HFF-Myc (cell line): ENCODE data around the gene DCHS2.

Experiments
- DNase-seq: peaks from one replicate; pipeline ENCODE4 v3.0.0-alpha.2; 2011; ENCODE audit warnings: low read depth; ENCODE audit errors: extremely low read depth
- H3K4me3 ChIP-seq: replicated peaks from 2 replicates; pipeline ENCODE4 v1.5.1; 2011; ENCODE audit warnings: low read depth, mild to moderate bottlenecking, control low read depth, low read length
- CTCF ChIP-seq: IDR thresholded peaks from 2 replicates; pipeline ENCODE4 v1.5.1; 2012; ENCODE audit warnings: mild to moderate bottlenecking, low read depth, low read length, control low read depth; ENCODE audit errors: missing control alignments

DCHS2 gene

GRCh38 chr4:154456889-154457288 is 34.7 kb downstream of the DCHS2 start:
- TF ChIP-seq CTCF: no peak
- no peak overlapping the region for H3K4me3 ChIP-seq
- no peak for DNase-seq

- no peak overlapping the region for H3K4me3 ChIP-seq
- no peak for TF ChIP-seq CTCF
- DNase-seq: no peak
Measured at GRCh38 chr4:154456240-154456639, 35.4 kb downstream of the DCHS2 start.

GRCh38 chr4:154455111-154455510 is 36.5 kb downstream of the DCHS2 start:
- DNase-seq: no peak
- no peak for TF ChIP-seq CTCF
- no peak overlapping the region for H3K4me3 ChIP-seq

- no peak for DNase-seq
- H3K4me3 ChIP-seq: no peak overlapping the region
- TF ChIP-seq CTCF: no peak
Measured at GRCh38 chr4:154454710-154455109, 36.9 kb downstream of the DCHS2 start.

- H3K4me3 ChIP-seq: no peak overlapping the region
- TF ChIP-seq CTCF: no peak
- no peak for DNase-seq
Measured at GRCh38 chr4:154452798-154453346, 38.7 kb downstream of the DCHS2 start.

GRCh38 chr4:154450966-154451365 is 40.6 kb downstream of the DCHS2 start:
- TF ChIP-seq CTCF: no peak
- no peak overlapping the region for H3K4me3 ChIP-seq
- no peak for DNase-seq

- no peak for TF ChIP-seq CTCF
- no peak for DNase-seq
- no peak overlapping the region for H3K4me3 ChIP-seq
Measured at GRCh38 chr4:154444958-154445357, 46.6 kb downstream of the DCHS2 start.
